ENCODE results near the gene LTA.

Gene LTA

DNA sequence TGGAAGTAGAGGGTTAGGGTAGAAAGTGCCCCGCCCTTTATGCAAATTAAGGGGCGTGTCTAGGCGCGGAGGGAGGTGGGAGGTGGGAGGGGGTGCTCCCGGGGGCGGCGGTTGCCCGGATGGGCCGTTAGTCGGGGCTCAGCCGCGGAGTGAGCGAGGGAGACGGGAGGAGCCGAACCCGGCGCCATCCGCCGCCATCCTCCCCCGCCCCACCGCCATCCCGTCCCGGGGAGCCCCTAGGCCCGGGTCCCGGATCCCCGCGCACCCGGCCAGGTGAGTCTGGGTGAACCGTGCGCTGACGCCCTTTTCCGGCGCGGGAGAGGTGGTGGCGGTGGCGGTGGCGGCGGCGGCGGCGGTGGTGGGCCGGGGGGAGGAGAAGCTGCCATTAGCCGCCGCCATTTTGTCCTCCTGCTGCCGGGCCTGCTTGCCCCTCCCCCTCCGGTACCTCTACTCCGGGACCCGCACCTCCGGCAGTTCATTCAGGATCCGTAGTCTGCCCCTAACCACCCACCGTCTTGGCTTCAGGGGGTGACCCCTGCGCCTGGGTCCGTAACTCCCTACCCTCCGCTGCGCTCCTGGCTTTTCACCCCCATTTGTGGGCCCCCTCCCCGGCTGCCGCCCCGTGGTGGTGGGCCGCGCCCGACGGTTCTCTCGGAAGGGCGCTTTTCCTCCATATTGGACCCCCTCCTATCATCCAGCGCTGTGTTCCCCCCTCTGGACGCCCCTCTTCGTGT lies 48.7 kb downstream of the LTA start, which contains the start of gene PRRC2A:
Gene PRRC2A (plus strand): TSS at position 130 of the 734 bp plus-strand sequence. CDS start 2,075 bp downstream, outside the sequence.
- peak in 1 of 2 donors; percentile 74 for DNase-seq

DNA sequence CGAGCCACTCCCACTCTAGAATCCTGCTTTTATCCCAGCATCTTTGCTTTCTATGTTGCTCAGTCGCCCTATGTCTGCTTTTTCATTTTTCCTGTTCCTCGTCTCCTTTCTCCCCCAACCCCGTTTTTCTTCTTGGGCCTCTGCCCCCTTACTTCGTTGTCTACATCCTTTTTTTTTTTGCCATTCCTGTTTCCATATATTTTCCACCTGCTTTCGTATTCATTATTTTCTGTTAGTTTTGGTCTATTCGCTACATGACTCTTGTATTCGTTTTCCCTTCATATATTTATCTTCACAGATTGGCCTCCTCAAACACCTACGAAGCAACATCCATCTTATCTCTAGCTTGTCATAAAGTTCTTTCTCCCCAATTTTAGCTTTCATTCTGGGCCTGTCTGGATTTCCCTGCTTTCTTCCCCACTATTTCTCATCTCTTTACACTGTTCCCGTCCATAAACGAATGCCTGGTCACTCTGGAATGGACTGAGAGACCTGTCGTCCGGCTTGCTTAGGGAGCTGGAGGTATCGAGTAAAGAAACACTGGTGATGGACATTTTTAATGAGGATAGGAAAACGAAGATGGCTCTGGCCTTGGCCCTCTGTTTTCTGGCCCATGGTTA lies 49.3 kb downstream of the LTA start:
- Histone ChIP-seq H3K4me3 (peak overlapping the region; percentile 63 to 79), H3K27me3 (no peaks in the 10 kb centered on the region), H3K4me1 (peaks cover 0 to 16% (median 7%) of the 10 kb centered on the region in 4 donors), H3K9me3 (no peaks in the 10 kb centered on the region), H3K36me3 (peaks cover 26 to 32% (median 30%) of the 10 kb centered on the region in 3 donors), H3K27ac (peak overlapping the region; percentile 90 to 91)
- no peak for DNase-seq
- TF ChIP-seq, protein P1, sequence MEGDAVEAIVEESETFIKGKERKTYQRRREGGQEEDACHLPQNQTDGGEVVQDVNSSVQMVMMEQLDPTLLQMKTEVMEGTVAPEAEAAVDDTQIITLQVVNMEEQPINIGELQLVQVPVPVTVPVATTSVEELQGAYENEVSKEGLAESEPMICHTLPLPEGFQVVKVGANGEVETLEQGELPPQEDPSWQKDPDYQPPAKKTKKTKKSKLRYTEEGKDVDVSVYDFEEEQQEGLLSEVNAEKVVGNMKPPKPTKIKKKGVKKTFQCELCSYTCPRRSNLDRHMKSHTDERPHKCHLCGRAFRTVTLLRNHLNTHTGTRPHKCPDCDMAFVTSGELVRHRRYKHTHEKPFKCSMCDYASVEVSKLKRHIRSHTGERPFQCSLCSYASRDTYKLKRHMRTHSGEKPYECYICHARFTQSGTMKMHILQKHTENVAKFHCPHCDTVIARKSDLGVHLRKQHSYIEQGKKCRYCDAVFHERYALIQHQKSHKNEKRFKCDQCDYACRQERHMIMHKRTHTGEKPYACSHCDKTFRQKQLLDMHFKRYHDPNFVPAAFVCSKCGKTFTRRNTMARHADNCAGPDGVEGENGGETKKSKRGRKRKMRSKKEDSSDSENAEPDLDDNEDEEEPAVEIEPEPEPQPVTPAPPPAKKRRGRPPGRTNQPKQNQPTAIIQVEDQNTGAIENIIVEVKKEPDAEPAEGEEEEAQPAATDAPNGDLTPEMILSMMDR (IDR thresholded peaks at IDR 0.05): no peak
- intact Hi-C loops (cut with DNase I; ENCODE audit: low total_unique reads): no loop called here

More for the DNA sequence above, 48.7 kb downstream of the LTA start, which contains the start of gene PRRC2A:
- no peaks in the 10 kb centered on the region for H3K27me3 ChIP-seq
- H3K4me3 ChIP-seq: peak within 1 kb of the TSS; percentile 63 to 79
- peaks cover 20 to 26% (median 23%) of the 10 kb centered on the region in 3 donors for H3K36me3 ChIP-seq
- H3K9me3 ChIP-seq: no peaks in the 10 kb centered on the region
- H3K27ac ChIP-seq: peak within 1 kb of the TSS; percentile 90 to 91
- peaks cover 0 to 16% (median 7%) of the 10 kb centered on the region in 4 donors for H3K4me1 ChIP-seq
- TF ChIP-seq, protein P1 (IDR thresholded peaks at IDR 0.05): no peak
- intact Hi-C loops (cut with DNase I; ENCODE audit: low total_unique reads): no loop called here

DNA sequence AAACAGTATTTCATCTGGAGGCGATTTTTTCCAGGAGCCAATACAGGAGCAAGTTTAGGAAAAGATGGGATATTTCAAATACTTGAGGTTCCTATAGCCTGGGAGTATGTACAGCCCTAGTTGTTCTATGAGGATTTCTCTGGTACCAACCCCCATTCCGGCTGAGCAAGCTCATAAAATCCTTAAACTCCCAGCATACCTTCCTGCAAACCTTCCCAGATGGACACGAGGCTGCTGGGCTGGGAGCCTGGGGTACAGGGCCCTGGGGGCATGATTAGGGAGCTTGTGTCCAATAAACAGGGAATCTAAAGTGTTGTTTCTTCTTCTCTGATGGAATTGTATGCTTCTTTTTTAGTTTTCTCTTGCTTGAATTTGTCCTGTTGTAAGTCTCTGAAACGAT lies 49.9 kb downstream of the LTA start:
- Histone ChIP-seq H3K9me3 (no peaks in the 10 kb centered on the region), H3K27ac (peak overlapping the region; percentile 90 to 91), H3K4me3 (peak overlapping the region; percentile 63 to 79), H3K4me1 (peaks cover 0 to 16% (median 7%) of the 10 kb centered on the region in 4 donors), H3K27me3 (no peaks in the 10 kb centered on the region), H3K36me3 (peaks cover 32 to 38% (median 36%) of the 10 kb centered on the region in 3 donors)
- TF ChIP-seq, protein P1 (IDR thresholded peaks at IDR 0.05): no peak
- DNase-seq: no peak
- intact Hi-C loops (cut with DNase I; ENCODE audit: low total_unique reads): no loop called here

DNA sequence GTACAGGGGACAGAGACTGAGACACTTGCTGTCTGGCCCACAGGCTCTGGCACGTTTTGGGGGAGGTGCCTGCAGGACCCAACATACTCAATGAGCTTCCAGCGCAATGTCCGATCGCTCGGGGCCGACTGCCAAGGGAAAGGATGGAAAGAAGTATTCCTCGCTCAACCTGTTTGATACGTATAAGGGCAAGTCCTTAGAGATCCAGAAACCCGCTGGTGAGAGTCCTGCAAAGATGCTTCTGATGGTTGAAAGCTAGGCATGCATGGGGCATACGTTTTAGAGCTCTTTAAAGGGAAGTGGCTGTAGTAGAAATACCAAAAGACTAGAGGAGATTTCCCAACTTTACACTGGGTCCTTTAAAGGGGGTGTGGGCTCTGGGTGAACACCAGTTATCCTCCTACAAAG lies 50.6 kb downstream of the LTA start:
- Histone ChIP-seq H3K27me3 (no peaks in the 10 kb centered on the region), H3K36me3 (peaks cover 39 to 45% (median 43%) of the 10 kb centered on the region in 3 donors), H3K27ac (peak overlapping the region; percentile 90 to 91), H3K9me3 (no peaks in the 10 kb centered on the region), H3K4me3 (no peak overlapping the region), H3K4me1 (peaks cover 0 to 16% (median 7%) of the 10 kb centered on the region in 4 donors)
- DNase-seq: no peak
- intact Hi-C loops (cut with DNase I; ENCODE audit: low total_unique reads): no loop called here
- TF ChIP-seq, protein P1 (IDR thresholded peaks at IDR 0.05): no peak

Data from tibial artery (tissue), 4 donors.